ENCODE results near the gene RBMS3. TPM values are rescaled to one million over a fixed set of nuclear protein-coding genes. Genes with fewer than 3 reads are reported as not detected.

Gene RBMS3
- total RNA-seq, 1 experiment from 2014 or later, result 5.9 TPM

DNA sequence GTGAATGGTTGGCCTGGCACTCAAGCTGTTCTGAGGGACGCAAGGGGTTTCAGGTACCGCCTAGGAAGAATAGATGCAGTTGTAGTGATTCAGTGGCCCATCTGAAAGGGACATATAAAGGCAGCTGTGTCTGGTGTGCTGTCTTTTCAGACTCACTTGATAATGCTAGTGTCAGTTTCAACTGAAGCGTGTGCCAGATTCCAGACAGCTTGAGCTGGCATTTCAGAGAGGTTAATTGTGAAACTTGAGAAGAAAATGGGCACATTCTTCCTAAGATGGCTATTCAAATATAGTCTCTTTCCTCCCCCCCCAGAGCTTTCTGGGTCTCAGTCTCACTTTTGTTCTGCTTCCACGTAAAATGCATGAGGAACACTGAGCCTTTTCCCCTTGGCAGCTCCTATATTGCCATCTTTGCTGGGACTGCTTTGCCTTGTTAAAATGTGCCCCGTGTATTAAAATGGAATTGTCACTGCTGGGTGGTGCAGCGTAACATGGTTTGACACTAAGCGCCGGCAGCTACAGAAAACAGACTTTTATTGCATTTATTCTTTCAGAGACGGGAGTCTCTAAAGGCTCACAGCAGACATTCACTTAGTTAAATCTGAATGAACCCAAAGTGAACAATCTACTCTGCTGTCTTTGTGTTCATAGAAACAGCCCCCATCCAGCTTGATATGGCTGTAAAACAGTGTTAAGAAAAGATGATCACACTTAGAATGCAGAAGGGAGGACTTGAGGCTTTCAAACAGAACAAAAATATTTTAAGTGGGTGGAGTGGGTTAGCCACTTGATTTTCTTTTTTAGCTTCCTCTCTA is 478.7 kb downstream of the RBMS3 start:
- BruUV-seq (replicated peaks), result no TSS peak
- no peak for TF ChIP-seq EZH2 (IDR thresholded peaks at IDR 0.05; ENCODE audit: borderline replicate concordance, low read depth, low read length, poor library complexity, severe bottlenecking)
- TF ChIP-seq, protein P1, sequence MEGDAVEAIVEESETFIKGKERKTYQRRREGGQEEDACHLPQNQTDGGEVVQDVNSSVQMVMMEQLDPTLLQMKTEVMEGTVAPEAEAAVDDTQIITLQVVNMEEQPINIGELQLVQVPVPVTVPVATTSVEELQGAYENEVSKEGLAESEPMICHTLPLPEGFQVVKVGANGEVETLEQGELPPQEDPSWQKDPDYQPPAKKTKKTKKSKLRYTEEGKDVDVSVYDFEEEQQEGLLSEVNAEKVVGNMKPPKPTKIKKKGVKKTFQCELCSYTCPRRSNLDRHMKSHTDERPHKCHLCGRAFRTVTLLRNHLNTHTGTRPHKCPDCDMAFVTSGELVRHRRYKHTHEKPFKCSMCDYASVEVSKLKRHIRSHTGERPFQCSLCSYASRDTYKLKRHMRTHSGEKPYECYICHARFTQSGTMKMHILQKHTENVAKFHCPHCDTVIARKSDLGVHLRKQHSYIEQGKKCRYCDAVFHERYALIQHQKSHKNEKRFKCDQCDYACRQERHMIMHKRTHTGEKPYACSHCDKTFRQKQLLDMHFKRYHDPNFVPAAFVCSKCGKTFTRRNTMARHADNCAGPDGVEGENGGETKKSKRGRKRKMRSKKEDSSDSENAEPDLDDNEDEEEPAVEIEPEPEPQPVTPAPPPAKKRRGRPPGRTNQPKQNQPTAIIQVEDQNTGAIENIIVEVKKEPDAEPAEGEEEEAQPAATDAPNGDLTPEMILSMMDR (conservative IDR thresholded peaks at IDR 0.05; ENCODE audit: low read depth, low read length), result no peak
- intact Hi-C loops (cut with micrococcal nuclease; ENCODE audit: unreplicated experiment), result loop anchor here (1.0 to 10.0 kb wide), 9 partner anchors 116 to 1285 kb away; partner anchors contain the start of gene RBMS3
- H3K36me3 ChIP-seq (ENCODE audit: insufficient read depth, low read length, poor library complexity, severe bottlenecking), result no peaks in the 10 kb centered on the region
- no peaks in the 10 kb centered on the region for H3K27me3 ChIP-seq (replicated peaks; ENCODE audit: insufficient read depth, low read depth, low read length, poor library complexity)
- H3K4me3 ChIP-seq (ENCODE audit: low read depth, low read length, poor library complexity, severe bottlenecking), result peak overlapping the region; percentile 23
- peaks cover 67% of the 10 kb centered on the region for H3K4me1 ChIP-seq (ENCODE audit: insufficient read depth, low read length, poor library complexity, severe bottlenecking)
- ChIA-PET POLR2A (ENCODE audit: low non-redundant PET) (no interaction called here), CTCF (interaction anchor here (1.3 to 1.5 kb wide), 2 partner anchors 479 to 843 kb away, joined by 4 to 6 read pairs; partner anchors contain the start of gene RBMS3)
- no peaks in the 10 kb centered on the region for H3K9me3 ChIP-seq (ENCODE audit: low read depth, low read length, poor library complexity, severe bottlenecking)
- DNase-seq (ENCODE audit: low spot score), result peak; percentile 78
- H3K27ac ChIP-seq (ENCODE audit: low read depth, low read length, poor library complexity, severe bottlenecking), result peak overlapping the region; percentile 77

DNA sequence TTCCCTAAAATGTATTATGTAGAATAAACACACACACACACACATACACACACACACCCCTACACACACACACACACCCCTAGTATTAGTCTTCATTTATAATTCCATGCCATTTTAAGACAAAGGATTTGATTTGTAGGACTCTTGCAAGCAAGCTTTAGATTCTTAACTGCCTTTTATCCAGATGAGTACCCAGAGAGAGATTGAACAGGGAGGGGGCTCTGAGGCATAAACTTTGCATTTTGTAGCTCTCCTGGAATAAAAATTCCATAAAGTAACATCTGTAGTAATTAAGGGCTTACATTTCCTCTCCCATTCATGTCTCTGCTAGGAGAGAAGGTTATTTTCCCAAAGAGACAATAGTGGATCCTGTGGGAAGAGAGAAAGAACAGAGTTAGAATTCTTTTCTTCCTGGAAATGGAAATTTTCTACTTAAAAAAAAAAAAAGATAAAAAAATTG is 479.4 kb downstream of the RBMS3 start:
- CTCF ChIA-PET, result no interaction called here

DNA sequence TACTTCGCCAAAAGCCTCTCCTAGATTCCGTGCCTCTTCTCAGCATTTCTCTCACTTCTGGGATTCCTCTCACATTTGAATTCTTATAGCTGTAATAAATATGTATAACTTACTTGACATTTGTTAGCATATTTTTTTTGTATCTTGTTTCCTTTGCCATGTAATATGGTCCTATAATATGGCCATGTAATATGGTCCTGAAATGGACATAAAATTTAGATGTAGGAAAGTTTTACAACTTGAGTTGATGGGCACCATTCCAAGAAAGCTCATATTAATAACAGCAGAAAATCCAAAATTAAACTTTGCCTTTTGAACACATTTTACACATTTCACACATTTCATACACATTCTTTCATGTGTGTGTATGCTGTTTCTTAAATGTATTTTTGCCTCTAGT is 480.6 kb downstream of the RBMS3 start:
- Histone ChIP-seq H3K27me3 (replicated peaks; ENCODE audit: insufficient read depth, low read depth, low read length, poor library complexity) (no peaks in the 10 kb centered on the region), H3K9me3 (ENCODE audit: low read depth, low read length, poor library complexity, severe bottlenecking) (no peaks in the 10 kb centered on the region), H3K4me3 (ENCODE audit: low read depth, low read length, poor library complexity, severe bottlenecking) (no peak overlapping the region), H3K4me1 (ENCODE audit: insufficient read depth, low read length, poor library complexity, severe bottlenecking) (peaks cover 72% of the 10 kb centered on the region), H3K27ac (ENCODE audit: low read depth, low read length, poor library complexity, severe bottlenecking) (no peak overlapping the region), H3K36me3 (ENCODE audit: insufficient read depth, low read length, poor library complexity, severe bottlenecking) (no peaks in the 10 kb centered on the region)
- no TSS peak for BruUV-seq (replicated peaks)
- ChIA-PET CTCF (no interaction called here), POLR2A (ENCODE audit: low non-redundant PET) (interaction anchor here (0.6 kb wide), 1 partner anchor 976 kb away, joined by 9 read pairs; no protein-coding TSS in a partner anchor)
- intact Hi-C loops (cut with micrococcal nuclease; ENCODE audit: unreplicated experiment), result loop anchor here (5.0 to 10.0 kb wide), 6 partner anchors 319 to 1287 kb away; no protein-coding TSS in a partner anchor
- TF ChIP-seq, protein P1 (conservative IDR thresholded peaks at IDR 0.05; ENCODE audit: low read depth, low read length), result no peak
- TF ChIP-seq EZH2 (IDR thresholded peaks at IDR 0.05; ENCODE audit: borderline replicate concordance, low read depth, low read length, poor library complexity, severe bottlenecking), result no peak
- no peak for DNase-seq (ENCODE audit: low spot score)

More for the DNA sequence above, 479.4 kb downstream of the RBMS3 start:
- Histone ChIP-seq H3K27me3 (replicated peaks; ENCODE audit: insufficient read depth, low read depth, low read length, poor library complexity) (no peaks in the 10 kb centered on the region), H3K9me3 (ENCODE audit: low read depth, low read length, poor library complexity, severe bottlenecking) (no peaks in the 10 kb centered on the region), H3K4me3 (ENCODE audit: low read depth, low read length, poor library complexity, severe bottlenecking) (no peak overlapping the region), H3K27ac (ENCODE audit: low read depth, low read length, poor library complexity, severe bottlenecking) (peak overlapping the region; percentile 77), H3K36me3 (ENCODE audit: insufficient read depth, low read length, poor library complexity, severe bottlenecking) (no peaks in the 10 kb centered on the region), H3K4me1 (ENCODE audit: insufficient read depth, low read length, poor library complexity, severe bottlenecking) (peaks cover 72% of the 10 kb centered on the region)
- DNase-seq (ENCODE audit: low spot score), result no peak
- no TSS peak for BruUV-seq (replicated peaks)
- intact Hi-C loops (cut with micrococcal nuclease; ENCODE audit: unreplicated experiment), result loop anchor here (5.0 to 10.0 kb wide), 6 partner anchors 318 to 1285 kb away; no protein-coding TSS in a partner anchor
- TF ChIP-seq, protein P1 (conservative IDR thresholded peaks at IDR 0.05; ENCODE audit: low read depth, low read length), result no peak
- no peak for TF ChIP-seq EZH2 (IDR thresholded peaks at IDR 0.05; ENCODE audit: borderline replicate concordance, low read depth, low read length, poor library complexity, severe bottlenecking)
- POLR2A ChIA-PET (ENCODE audit: low non-redundant PET), result no interaction called here

Measured in A673 (cell line).